ENCODE data around the gene VSTM2L.

Gene VSTM2L

GRCh38 chr20:37890108-37890507, 12.8 kb upstream of the VSTM2L start:
- DNase-seq (ENCODE audit: low spot score in 2 of 2) = no peak
- ATAC-seq = no peak
- no peak overlapping the region for H3K4me3 Mint-ChIP-seq
- peaks cover 6% of the 10 kb centered on the region for H3K4me1 Mint-ChIP-seq
- no peaks in the 10 kb centered on the region for H3K9me3 Mint-ChIP-seq
- H3K36me3 Mint-ChIP-seq = no peaks in the 10 kb centered on the region
- H3K27ac Mint-ChIP-seq = no peak overlapping the region

GRCh38 chr20:37890643-37891042, 12.3 kb upstream of the VSTM2L start:
- DNase-seq (ENCODE audit: low spot score in 2 of 2) (no peak), ATAC-seq (no peak)
- Mint-ChIP-seq H3K9me3 (no peaks in the 10 kb centered on the region), H3K4me1 (peaks cover 6% of the 10 kb centered on the region), H3K4me3 (no peak overlapping the region), H3K36me3 (no peaks in the 10 kb centered on the region), H3K27ac (no peak overlapping the region)

- Mint-ChIP-seq H3K4me3 (no peak overlapping the region), H3K27ac (no peak overlapping the region), H3K9me3 (no peaks in the 10 kb centered on the region), H3K36me3 (no peaks in the 10 kb centered on the region), H3K4me1 (peaks cover 6% of the 10 kb centered on the region)
- DNase-seq (ENCODE audit: low spot score in 2 of 2) = no peak
- ATAC-seq = no peak
Measured at GRCh38 chr20:37892001-37892400, 10.9 kb upstream of the VSTM2L start.

GRCh38 chr20:37893566-37894241, 9.2 kb upstream of the VSTM2L start:
- no peak for ATAC-seq
- H3K4me1 Mint-ChIP-seq = peaks cover 11% of the 10 kb centered on the region
- H3K9me3 Mint-ChIP-seq = no peaks in the 10 kb centered on the region
- no peaks in the 10 kb centered on the region for H3K36me3 Mint-ChIP-seq
- DNase-seq (ENCODE audit: low spot score in 2 of 2) = no peak
- H3K27ac Mint-ChIP-seq = no peak overlapping the region
- H3K4me3 Mint-ChIP-seq = no peak overlapping the region

GRCh38 chr20:37894454-37894853, 8.5 kb upstream of the VSTM2L start:
- DNase-seq (ENCODE audit: low spot score in 2 of 2) (no peak), ATAC-seq (no peak)
- Mint-ChIP-seq H3K9me3 (no peaks in the 10 kb centered on the region), H3K4me3 (no peak overlapping the region), H3K36me3 (no peaks in the 10 kb centered on the region), H3K4me1 (peaks cover 11% of the 10 kb centered on the region), H3K27ac (no peak overlapping the region)

GRCh38 chr20:37895166-37895565, 7.8 kb upstream of the VSTM2L start:
- Mint-ChIP-seq H3K27ac (no peak overlapping the region), H3K9me3 (no peaks in the 10 kb centered on the region), H3K4me3 (no peak overlapping the region), H3K4me1 (peaks cover 11% of the 10 kb centered on the region), H3K36me3 (no peaks in the 10 kb centered on the region)
- DNase-seq (ENCODE audit: low spot score in 2 of 2) = no peak
- ATAC-seq = no peak

- Mint-ChIP-seq H3K36me3 (no peaks in the 10 kb centered on the region), H3K9me3 (no peaks in the 10 kb centered on the region), H3K4me1 (peaks cover 20% of the 10 kb centered on the region), H3K27ac (no peak overlapping the region), H3K4me3 (no peak overlapping the region)
- DNase-seq (ENCODE audit: low spot score in 2 of 2) (no peak), ATAC-seq (no peak)
Measured at GRCh38 chr20:37896932-37897548, 5.9 kb upstream of the VSTM2L start.

GRCh38 chr20:37898233-37899104, 4.5 kb upstream of the VSTM2L start:
- Mint-ChIP-seq H3K27ac (peak overlapping the region; percentile 40), H3K36me3 (no peaks in the 10 kb centered on the region), H3K9me3 (no peaks in the 10 kb centered on the region), H3K4me3 (no peak overlapping the region), H3K4me1 (peaks cover 25% of the 10 kb centered on the region)
- DNase-seq (ENCODE audit: low spot score in 2 of 2) = no peak
- peak; percentile 91 for ATAC-seq

GRCh38 chr20:37899105-37900045, 3.6 kb upstream of the VSTM2L start:
- Mint-ChIP-seq H3K36me3 (no peaks in the 10 kb centered on the region), H3K4me1 (peaks cover 27% of the 10 kb centered on the region), H3K27ac (no peak overlapping the region), H3K4me3 (no peak overlapping the region), H3K9me3 (no peaks in the 10 kb centered on the region)
- DNase-seq (ENCODE audit: low spot score in 2 of 2) = no peak
- no peak for ATAC-seq

- no peaks in the 10 kb centered on the region for H3K36me3 Mint-ChIP-seq
- no peak for ATAC-seq
- peaks cover 27% of the 10 kb centered on the region for H3K4me1 Mint-ChIP-seq
- no peak overlapping the region for H3K27ac Mint-ChIP-seq
- no peaks in the 10 kb centered on the region for H3K9me3 Mint-ChIP-seq
- H3K4me3 Mint-ChIP-seq = no peak overlapping the region
- DNase-seq (ENCODE audit: low spot score in 2 of 2) = no peak
Measured at GRCh38 chr20:37901240-37901639, 1.7 kb upstream of the VSTM2L start.

- DNase-seq (ENCODE audit: low spot score in 2 of 2) = no peak
- peak overlapping the region; percentile 29 for H3K4me3 Mint-ChIP-seq
- peaks cover 27% of the 10 kb centered on the region for H3K4me1 Mint-ChIP-seq
- H3K27ac Mint-ChIP-seq = no peak overlapping the region
- no peaks in the 10 kb centered on the region for H3K36me3 Mint-ChIP-seq
- ATAC-seq = peak; percentile 56
- H3K9me3 Mint-ChIP-seq = no peaks in the 10 kb centered on the region
Measured at GRCh38 chr20:37901654-37902503, 1.0 kb upstream of the VSTM2L start.

- Mint-ChIP-seq H3K27ac (peak overlapping the region; percentile 43), H3K36me3 (no peaks in the 10 kb centered on the region), H3K4me1 (peaks cover 23% of the 10 kb centered on the region), H3K9me3 (no peaks in the 10 kb centered on the region), H3K4me3 (peak overlapping the region; percentile 62)
- ATAC-seq = no peak
- DNase-seq (ENCODE audit: low spot score in 2 of 2) = no peak
Measured at GRCh38 chr20:37903317-37904007, 535 bp downstream of the VSTM2L start.

- Mint-ChIP-seq H3K4me3 (peak overlapping the region; percentile 62), H3K4me1 (peaks cover 22% of the 10 kb centered on the region), H3K27ac (peak overlapping the region; percentile 43), H3K9me3 (no peaks in the 10 kb centered on the region), H3K36me3 (no peaks in the 10 kb centered on the region)
- ATAC-seq = no peak
- no peak for DNase-seq (ENCODE audit: low spot score in 2 of 2)
Measured at GRCh38 chr20:37904008-37904642, 1.2 kb downstream of the VSTM2L start.

Measured in stimulated activated effector memory CD8-positive, alpha-beta T cell treated with anti-CD3 and anti-CD28 coated beads, Interleukin-12 subunit alpha, Interleukin-12 subunit beta, amount 100 ng/mL, for 72 hours (primary cell).